ENCODE data around the gene CTBP2.

GRCh38 chr10:124996854-124997215, 163.5 kb downstream of the CTBP2 start:
- no peak for TF ChIP-seq HDGF (IDR thresholded peaks at IDR 0.05; ENCODE audit: borderline replicate concordance)
- TF ChIP-seq BHLHE40 (IDR thresholded peaks at IDR 0.05; ENCODE audit: borderline replicate concordance), result no peak
- TF ChIP-seq SP1 (IDR thresholded peaks at IDR 0.05), result no peak
- no peak for TF ChIP-seq ELF4 (IDR thresholded peaks at IDR 0.05)
